NCI-H146 (cell line): ENCODE measurements around the gene TARS2.

Experiments used
- DNase-seq: peaks from one replicate; lab custom pipeline; 2025; lab: John Stamatoyannopoulos, UW

The TARS2 gene

DNA sequence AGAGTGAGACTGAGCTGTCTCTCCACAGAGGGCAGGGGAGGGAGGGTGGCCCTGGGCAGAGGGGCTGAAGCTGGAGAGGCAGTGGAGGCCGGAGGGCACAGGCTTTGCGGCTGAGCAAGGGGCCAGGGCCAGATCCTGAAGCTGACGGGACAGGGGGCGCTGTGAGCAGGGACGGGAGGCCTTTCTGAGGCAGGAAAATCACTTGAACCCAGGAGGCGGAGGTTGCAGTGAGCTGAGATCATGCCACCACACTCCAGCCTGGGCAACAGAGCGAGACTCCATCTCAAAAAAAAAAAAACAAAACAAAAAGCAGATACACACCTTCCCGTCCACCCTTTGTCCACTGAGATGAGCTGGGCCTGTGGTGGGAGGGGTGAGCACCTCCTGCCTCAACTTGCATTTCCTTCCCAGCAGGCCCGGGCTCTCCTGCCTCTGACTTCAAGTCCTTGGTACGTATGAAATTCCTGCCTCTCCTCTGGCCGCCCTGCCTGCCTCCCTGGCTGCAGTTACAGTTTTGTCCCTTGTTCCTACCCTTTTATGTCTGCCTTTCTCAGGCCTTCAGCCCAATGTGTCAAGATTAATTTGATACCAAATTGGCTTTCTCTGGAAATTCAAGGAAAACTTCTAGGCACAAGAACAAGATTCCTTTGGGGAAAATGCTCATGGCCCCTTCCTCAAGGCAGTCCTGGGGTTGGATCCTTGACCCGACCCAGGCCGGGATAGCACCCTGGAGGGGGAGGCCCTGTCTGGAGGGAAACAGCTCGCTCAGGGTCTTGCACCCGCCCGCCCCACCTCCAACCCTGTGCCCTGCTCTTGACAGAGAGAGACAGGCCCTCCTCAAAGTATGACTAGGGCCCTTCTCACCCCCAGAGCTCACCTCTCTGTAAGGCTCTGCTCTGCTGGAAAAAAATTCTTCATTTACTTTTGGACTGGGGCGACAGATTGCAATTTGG, 50.8 kb downstream of the TARS2 start:
- DNase-seq: no peak

DNA sequence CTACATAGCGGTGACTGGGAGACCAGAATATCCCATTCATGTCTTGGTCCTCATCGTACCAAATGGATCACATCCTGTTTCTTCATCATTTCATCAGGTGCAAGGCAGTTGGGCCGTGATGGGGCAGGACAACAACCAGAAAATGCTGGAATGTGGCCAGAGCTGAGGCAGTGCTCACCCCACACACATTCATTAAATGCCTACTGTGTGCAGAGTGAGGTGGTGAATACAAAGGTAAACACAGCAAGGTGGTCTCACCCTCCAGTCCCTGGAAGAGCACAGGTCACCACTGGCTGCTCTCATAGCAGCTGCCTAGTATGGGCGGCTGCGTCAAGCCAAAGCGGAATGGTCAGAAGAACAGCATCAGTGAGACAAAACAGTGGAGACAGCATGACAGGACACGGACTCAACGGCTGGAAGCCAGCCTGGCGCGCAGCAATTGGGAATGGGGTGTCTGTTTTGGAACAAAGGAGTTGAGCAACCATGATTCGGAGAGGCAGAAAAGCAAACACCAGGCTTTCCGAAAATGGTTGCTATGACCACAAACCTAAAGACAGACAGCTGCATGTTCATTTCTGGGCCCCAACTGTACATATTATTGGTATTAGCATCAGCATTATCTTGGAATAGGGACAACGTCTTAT, 56.4 kb downstream of the TARS2 start:
- DNase-seq: peak; percentile 75

DNA sequence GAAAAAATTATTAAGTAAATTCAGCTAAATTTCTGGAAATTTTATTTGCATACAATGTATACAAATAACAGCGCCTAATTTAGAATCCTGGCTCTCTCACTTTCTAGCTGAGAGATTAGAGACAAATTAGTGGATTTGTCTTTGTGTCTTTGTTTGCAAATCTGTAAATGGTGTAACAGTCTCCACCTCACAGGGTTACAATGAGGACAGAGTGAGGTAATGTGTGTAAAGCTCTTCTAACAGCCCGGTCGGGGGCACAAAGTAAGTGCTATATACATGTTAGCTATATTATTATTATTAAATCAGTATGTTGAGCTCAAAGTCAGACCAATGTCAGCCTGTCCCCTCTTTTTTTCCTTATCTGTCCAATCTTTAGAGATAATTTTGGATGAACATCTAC, 57.0 kb downstream of the TARS2 start:
- peak; percentile 69 for DNase-seq

DNA sequence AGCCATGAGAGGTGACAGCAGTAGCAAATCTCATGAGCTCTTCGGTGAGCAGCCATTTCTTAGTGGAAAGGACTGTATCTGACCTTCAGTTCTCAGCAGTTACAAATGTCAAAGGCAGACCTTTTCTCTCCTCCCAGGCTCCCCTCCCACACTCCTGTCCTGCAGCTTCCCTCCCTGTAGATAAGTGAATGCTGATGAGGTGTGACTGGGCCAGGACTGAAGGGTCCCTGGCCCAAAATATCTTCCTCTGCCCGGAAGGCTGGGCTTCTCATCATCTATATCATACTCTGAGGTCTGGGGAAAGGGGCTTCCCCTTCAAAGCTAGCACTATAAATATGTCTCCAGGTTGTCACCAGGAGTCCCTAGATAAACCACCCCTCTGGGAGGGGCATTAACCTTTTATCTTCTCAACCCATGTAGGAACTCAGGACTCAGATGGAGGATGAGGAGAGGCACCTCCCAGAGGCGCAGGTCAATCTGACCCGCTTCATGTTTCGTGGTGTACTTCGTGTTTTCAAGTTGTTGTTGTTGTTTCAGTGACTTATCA, 58.3 kb downstream of the TARS2 start:
- DNase-seq: no peak

DNA sequence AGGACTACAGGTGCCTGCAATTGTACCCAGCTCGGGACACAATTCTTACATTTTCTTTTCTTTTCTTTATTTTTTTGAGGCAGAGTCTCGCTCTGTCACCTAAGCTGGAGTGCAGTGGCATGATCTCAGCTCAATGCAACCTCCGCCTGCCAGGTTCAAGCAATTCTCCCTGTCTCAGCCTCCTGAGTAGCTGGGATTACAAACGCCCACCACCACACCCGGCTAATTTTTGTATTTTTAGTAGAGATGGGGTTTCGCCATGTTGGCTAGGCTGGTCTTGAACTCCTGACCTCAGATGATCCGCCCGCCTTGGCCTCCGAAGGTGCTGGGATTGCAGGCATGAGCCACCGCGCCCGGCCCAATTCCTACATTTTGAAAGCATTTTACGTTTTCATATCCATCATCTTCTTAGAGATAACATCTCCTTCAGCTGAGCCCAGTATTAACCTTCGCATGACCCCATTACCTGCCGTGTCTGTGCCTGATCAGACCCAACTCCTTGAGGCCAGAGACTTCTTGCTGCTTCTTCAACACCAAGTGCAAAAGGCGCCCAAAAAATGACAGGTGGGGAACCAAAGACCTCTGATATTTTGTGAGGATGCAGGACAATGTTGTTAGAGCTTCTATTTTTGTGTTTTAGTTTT, 59.2 kb downstream of the TARS2 start:
- no peak for DNase-seq

DNA sequence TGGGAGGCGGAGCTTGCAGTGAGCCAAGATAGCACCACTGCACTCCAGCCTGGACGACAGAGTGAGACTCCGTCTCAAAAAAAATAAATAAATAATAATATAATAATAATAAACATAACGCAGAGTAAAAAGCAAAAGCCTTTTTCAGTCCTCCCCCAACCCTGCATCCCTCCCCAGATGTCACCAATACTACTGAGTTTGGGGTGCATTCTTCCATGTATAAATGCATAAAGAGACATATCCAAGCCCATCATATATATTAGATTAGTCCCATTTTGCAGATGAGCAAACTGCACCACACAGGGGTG, 61.1 kb downstream of the TARS2 start:
- no peak for DNase-seq

DNA sequence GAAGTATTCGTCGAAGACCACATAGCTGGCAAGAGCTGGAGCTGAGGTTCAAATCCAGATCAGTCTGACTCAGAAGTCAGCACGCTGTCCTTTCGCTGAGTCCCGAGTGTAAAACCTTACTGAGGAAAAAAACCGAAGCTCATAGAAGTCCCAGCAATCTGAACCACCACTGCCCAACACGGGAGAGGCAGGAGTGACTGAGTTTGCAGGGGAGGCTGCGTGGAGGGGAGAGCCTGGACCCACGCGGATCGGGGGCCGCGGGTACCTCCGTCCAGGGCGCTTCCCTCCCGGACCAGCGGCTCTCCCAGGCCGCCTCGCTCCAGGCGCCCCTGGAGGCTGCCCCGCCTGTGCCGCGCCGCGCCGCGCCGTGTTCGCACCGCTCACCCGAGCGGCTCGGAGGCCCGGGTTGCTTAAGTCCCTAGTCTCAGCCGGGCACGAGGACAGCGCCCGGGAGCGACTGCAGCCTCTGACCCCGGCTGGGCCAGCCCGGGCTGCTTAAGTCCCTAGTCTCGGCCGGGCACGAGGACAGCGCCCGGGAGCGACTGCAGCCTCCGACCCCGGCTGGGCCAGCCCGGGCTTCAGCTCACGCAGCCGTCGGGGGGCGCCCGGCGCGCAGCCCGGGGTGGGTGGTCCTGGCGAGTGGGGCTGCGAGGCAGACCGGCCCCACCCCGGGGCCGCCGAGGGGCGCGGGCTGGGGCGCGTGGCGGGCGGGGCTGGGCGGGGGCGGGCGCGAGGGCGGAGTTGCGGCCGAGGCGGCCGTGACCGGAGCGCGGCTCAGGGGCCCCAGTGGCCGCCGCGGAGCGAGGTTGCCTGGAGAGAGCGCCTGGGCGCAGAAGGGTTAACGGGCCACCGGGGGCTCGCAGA, 61.6 kb downstream of the TARS2 start, which contains the start of gene ADAMTSL4:
Gene ADAMTSL4 (plus strand): TSS at position 777 of the 864 bp plus-strand sequence. CDS start 2,881 bp downstream, outside the sequence.
- peak; percentile 81 for DNase-seq

DNA sequence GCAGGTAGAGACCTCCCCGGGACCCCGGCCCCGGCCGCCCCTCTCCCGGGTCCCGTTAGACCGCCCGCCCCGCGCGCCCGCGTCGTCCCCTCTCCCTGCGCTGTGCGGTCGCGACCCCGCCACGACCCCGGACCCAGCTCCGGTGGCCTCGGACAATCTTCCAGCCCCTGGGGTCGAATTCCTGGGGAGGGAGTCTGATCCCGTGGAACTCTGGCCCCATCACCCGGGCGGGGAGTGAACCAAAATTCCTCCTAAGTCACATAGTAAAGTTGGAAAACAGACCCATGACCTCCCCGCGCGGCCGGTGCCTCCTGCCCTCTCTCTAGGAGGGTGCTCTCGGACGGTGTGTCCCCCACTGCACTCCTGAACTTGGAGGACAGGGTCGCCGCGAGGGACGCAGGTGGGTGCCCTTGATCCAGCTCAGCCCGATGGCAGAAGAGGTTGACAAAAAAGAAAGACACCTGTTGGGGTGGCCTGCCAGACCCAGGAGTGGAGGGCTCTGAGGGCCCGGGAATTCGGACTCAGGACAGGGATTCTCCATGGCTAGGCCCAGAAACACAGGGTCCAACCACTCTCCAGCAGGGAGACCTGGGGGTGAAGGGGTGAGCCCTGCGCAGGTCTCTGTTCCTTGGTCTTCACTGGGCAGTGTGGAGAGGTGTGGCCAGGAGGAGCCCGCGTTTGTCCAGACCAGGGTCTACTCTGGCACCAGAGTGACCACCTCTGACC, 62.4 kb downstream of the TARS2 start:
- no peak for DNase-seq

DNA sequence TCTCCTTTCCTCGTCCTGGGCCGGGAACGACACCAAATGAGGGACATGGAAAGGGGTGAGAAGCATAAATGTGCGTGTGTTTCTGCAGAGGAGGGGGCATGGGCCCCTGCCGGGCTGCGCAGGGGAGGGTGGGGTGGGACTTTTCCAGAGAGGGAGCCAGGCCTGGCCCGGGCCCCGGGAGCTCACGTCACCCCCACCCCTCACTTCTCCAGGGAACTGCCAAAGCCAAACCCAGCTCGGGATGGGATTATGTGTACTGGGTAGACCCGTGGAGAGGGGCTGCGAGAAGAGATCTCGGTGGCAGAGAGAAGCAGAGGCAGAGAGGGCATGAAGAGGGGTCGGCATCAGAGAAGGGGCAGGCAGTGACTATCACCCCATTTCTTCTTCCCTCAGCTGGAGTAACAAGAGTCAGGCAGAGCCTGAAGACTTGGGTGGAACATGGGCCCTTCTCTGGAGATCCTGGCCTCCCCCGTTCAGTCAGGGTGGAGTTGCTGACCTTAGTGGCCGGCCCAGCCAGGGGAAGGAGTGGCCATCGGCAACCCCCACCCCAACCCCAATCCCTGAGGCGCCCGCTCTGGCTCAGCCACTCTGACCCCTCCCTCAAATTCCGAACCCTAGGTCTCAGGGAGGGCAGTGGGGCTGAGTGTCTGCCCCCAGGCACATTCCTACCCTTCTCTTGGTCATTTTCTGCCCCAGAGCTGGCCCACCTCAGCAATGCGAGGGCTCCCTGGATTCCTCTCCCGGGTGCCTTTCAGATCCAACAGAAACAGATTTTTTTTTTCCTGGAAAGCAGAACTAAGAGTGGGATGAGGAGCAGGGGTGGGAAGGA, 63.2 kb downstream of the TARS2 start:
- DNase-seq: no peak

DNA sequence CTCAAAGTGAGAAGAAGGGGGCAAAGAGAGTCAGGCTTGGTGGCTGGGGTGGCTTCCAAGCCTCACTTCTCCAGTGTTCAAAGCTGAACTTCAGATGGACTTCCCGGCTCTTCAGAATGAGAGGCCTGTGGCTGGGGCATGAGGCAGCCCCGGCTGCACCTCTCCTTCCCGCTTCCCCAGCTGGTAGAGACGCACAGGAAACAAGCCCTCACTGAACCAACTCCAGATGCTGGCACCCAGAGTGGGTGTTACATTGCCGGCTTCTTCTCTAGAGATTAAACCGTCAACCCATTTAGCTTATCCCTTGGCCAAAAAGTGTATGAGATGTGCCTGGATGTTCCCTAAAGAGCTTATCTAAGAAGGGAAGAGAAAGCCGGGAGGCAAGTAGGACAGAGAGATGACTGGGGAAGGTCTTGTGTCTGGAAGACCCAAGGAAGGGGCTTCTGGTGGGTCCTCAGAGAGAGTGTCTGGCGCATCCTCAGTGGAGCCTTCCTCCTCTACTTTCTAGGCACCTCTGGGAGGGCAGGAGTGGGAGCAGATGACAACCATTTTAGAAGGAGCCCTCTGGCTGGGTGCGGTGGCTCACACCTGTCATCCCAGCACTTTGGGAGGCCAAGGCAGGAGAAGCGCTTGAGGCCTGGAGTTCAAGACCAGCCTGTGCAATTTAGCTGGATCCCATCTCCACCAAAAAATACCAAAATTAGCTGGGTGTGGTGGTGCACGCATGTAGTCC, 64.0 kb downstream of the TARS2 start:
- no peak for DNase-seq

DNA sequence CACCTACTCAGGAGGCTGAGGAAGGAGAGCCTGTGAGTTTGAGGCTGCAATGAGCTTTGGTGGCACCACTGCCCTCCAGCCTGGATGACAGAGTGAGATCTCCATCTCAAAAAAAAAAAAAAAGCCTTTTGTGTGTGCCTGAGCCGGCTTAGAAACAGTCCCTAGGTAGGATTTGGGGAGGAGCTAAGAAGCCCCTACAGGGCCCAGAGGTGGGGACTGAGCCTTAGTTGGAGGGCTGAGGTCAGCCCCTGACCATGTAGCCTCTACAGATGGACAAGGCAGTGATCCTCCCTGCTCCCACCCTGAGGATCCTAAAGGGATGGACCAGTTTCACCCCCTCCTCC, 64.5 kb downstream of the TARS2 start:
- DNase-seq: no peak

DNA sequence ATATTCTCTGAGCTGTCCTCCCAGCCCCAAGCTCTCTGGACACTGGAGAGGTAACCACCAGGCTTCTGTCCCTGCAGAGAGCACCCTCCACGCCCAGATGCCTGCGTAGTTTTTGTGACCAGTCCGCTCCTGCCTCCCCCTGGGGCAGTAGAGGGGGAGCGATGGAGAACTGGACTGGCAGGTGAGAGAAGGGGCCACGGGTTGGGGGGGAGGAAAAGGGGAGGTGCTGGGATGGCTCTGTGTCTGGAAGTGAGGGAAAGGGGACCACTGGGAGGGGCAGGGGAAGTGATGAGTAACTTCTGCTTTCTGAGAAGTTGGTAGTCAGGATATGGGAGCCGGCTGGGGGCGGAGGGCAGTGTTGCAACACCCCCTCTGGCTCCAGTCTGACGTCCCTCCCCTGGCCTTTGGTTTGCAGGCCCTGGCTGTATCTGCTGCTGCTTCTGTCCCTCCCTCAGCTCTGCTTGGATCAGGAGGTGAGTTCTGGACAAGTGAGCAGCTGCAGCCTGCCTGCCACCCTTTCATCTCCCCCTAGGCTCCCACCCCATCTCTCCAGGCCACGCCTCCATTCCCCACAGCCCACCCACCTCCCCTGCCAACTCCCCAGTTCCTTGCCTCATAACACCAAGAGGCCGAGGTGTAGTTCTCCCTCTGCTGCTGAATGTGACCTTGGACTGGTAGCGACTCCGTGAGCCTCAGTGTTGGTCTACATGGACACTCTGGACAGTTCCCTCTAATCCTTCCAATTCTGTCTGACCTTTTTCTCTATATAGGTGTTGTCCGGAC, 65.1 kb downstream of the TARS2 start:
- no peak for DNase-seq

DNA sequence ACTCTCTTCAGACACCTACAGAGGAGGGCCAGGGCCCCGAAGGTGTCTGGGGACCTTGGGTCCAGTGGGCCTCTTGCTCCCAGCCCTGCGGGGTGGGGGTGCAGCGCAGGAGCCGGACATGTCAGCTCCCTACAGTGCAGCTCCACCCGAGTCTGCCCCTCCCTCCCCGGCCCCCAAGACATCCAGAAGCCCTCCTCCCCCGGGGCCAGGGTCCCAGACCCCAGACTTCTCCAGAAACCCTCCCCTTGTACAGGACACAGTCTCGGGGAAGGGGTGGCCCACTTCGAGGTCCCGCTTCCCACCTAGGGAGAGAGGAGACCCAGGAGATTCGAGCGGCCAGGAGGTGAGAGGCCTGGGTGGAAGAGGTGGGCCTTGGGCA, 65.7 kb downstream of the TARS2 start:
- DNase-seq: no peak

DNA sequence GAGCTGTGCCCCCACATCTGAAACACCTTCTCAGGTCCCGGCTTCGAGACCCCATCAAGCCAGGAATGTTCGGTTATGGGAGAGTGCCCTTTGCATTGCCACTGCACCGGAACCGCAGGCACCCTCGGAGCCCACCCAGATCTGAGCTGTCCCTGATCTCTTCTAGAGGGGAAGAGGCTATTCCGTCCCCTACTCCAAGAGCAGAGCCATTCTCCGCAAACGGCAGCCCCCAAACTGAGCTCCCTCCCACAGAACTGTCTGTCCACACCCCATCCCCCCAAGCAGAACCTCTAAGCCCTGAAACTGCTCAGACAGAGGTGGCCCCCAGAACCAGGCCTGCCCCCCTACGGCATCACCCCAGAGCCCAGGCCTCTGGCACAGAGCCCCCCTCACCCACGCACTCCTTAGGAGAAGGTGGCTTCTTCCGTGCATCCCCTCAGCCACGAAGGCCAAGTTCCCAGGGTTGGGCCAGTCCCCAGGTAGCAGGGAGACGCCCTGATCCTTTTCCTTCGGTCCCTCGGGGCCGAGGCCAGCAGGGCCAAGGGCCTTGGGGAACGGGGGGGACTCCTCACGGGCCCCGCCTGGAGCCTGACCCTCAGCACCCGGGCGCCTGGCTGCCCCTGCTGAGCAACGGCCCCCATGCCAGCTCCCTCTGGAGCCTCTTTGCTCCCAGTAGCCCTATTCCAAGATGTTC, 66.3 kb downstream of the TARS2 start:
- DNase-seq: no peak

DNA sequence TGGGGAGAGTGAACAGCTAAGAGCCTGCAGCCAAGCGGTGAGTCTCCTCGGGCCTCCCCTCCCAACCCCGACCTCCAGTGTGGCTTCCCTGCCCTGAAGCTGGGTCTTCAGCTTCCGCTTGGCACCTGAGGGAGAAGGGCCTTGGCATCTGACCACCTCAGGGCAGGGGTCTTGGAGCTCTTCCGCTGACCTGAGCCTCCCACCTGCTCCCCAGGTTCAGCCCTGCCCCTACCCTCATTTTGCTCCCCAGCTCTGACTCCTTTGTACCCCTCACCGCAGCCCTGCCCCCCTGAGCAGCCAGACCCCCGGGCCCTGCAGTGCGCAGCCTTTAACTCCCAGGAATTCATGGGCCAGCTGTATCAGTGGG, 66.8 kb downstream of the TARS2 start:
- DNase-seq: no peak

DNA sequence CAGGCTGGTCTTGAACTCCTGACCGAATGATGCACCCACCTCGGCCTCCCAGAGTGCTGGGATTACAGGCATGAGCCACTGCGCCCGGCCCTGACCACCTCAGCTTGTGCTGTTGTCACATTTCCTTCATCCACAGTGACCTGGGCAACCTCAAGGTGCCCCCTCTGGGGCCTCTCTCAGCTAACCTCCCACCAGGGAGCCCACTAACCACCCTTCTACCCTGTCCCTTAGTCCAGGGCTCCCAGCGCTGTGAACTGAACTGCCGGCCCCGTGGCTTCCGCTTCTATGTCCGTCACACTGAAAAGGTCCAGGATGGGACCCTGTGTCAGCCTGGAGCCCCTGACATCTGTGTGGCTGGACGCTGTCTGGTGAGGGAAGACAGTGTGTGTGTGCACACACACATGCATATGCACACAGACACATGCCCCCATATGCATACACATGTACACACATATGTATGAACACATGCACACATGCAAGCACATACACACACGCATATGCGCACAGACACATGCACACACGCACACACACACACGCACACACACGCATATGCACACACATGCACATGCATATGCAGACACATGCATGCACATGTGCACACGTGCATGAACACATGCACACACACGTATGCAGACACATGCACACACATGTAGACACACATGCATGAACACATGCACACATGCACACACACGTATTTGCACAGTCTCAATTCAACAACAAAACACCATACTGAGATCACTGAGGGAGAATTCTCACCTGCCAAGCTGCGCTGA, 68.2 kb downstream of the TARS2 start:
- no peak for DNase-seq
